GM12878 (cell line): ENCODE results near the gene ALG2. TPM values are rescaled to one million over a fixed set of nuclear protein-coding genes. Genes with fewer than 3 reads are reported as not detected.

Experiments used
- ASH2L ChIP-seq: fragments of 300-600, 200-600 bp; sonication (generic); IDR thresholded peaks from 2 replicates; pipeline ENCODE4 v1.6.1; 2017; ENCODE audit warnings: low read depth, mild to moderate bottlenecking, borderline replicate concordance
- ATF2 ChIP-seq: IDR thresholded peaks from 2 replicates; pipeline ENCODE4 v1.6.1; 2012; ENCODE audit warnings: low read length, inconsistent platforms
- BACH1 ChIP-seq: fragments of 450-650 bp; IDR thresholded peaks from 2 replicates; pipeline ENCODE4 v1.6.1; 2017; ENCODE audit warnings: mild to moderate bottlenecking, borderline replicate concordance
- BCL11A ChIP-seq: IDR thresholded peaks from 2 replicates; pipeline ENCODE4 v1.6.1; 2011; ENCODE audit warnings: low read depth, low read length
- BCL3 ChIP-seq: IDR thresholded peaks from 2 replicates; pipeline ENCODE4 v1.6.1; 2011; ENCODE audit warnings: borderline replicate concordance, low read depth, mild to moderate bottlenecking, moderate library complexity, low read length; ENCODE audit not compliant: insufficient read depth, poor library complexity, severe bottlenecking
- CREB1 ChIP-seq: IDR thresholded peaks from 2 replicates; pipeline ENCODE4 v1.6.1; 2012; ENCODE audit warnings: low read depth, mild to moderate bottlenecking, inconsistent platforms
- DPF2 ChIP-seq: fragments of 450-650 bp; IDR thresholded peaks from 2 replicates; pipeline ENCODE4 v1.6.1; 2017; ENCODE audit warnings: mild to moderate bottlenecking
- HDAC2 ChIP-seq: fragments of 200-600 bp; sonication (generic); IDR thresholded peaks from 2 replicates; pipeline ENCODE4 v1.6.1; 2017
- IRF4 ChIP-seq: IDR thresholded peaks from 2 replicates; pipeline ENCODE4 v1.6.1; 2011; ENCODE audit warnings: low read depth, low read length
- NFXL1 ChIP-seq: fragments of 450-650 bp; IDR thresholded peaks from 2 replicates; pipeline ENCODE4 v1.6.1; 2017; ENCODE audit warnings: antibody characterized with exemption, mild to moderate bottlenecking, borderline replicate concordance
- NFYB ChIP-seq: IDR thresholded peaks from 2 replicates; pipeline ENCODE4 v1.6.1; 2011; ENCODE audit warnings: low read depth, mild to moderate bottlenecking, low read length, improper control_type of control experiment, moderate library complexity; ENCODE audit not compliant: insufficient read depth
- NRF1 ChIP-seq: conservative IDR thresholded peaks from 2 replicates; pipeline ENCODE4 v1.6.1; 2011; ENCODE audit warnings: mild to moderate bottlenecking, low read depth, low read length, improper control_type of control experiment
- PBX3 ChIP-seq: IDR thresholded peaks from 2 replicates; pipeline ENCODE4 v1.6.1; 2011; ENCODE audit warnings: mild to moderate bottlenecking, low read depth, low read length, moderate library complexity; ENCODE audit not compliant: insufficient replicate concordance
- PML ChIP-seq: IDR thresholded peaks from 2 replicates; pipeline ENCODE4 v1.6.1; 2012; ENCODE audit warnings: low read length, inconsistent platforms
- POU2F2 ChIP-seq: IDR thresholded peaks from 3 replicates; pipeline ENCODE4 v1.6.1; 2011; ENCODE audit warnings: low read depth, mild to moderate bottlenecking, low read length, borderline replicate concordance
- RBBP5 ChIP-seq: fragments of 200-600 bp; sonication (generic); conservative IDR thresholded peaks from 2 replicates; pipeline ENCODE4 v1.6.1; 2016
- SRF ChIP-seq, 2 experiments: IDR thresholded peaks; 2 replicates each; pipeline ENCODE4 v1.6.1; 2011; ENCODE audit warnings: low read depth in 2 of 2, low read length in 2 of 2, mild to moderate bottlenecking in 1 of 2, moderate library complexity in 1 of 2
- TAF1 ChIP-seq: IDR thresholded peaks from 2 replicates; pipeline ENCODE4 v1.6.1; 2011; ENCODE audit warnings: mild to moderate bottlenecking, low read depth, low read length, borderline replicate concordance
- TCF7 ChIP-seq: IDR thresholded peaks from 2 replicates; pipeline ENCODE4 v1.6.1; 2014; ENCODE audit warnings: antibody characterized with exemption, borderline replicate concordance
- ZNF384 ChIP-seq: IDR thresholded peaks from 2 replicates; pipeline ENCODE4 v1.6.1; 2012; ENCODE audit warnings: low read depth, mild to moderate bottlenecking, low read length, improper control_type of control experiment, borderline replicate concordance
- polyA plus RNA-seq, 11 experiments: library from polyadenylated mRNA; depleted of rRNA in 4 of 11; unstranded in 6 of 11; stranded (reverse) in 5 of 11; fragments of >200 nt; fragmentation: Nextera tagmentation in 4 of 11; fragmentation: Illumina TruSeq in 1 of 11; extraction: Ambion mirVana in 4 of 11; extraction: Trizol in 1 of 11; gene quantifications; 1 replicate in 1 of 11; 2 replicates in 10 of 11; pipeline versions ENCODE4 v1.2.1 to v1.2.3, GENCODE V29; 2011 to 2016; ENCODE audit warnings: inconsistent platforms in 2 of 11, missing spikeins in 2 of 11, low read depth in 1 of 11
- total RNA-seq, 4 experiments: library from RNA; depleted of rRNA in 3 of 4; stranded (reverse); fragments of >200 nt in 3 of 4; fragmentation: Illumina TruSeq in 1 of 4; extraction: Trizol in 1 of 4; gene quantifications; 2 replicates each; pipeline versions ENCODE4 v1.2.1 to v1.2.3, GENCODE V29; 2013 to 2021
- TF ChIP-seq, protein P1 (sequence below): IDR thresholded peaks from 2 replicates; pipeline ENCODE4 v1.6.1; 2011; ENCODE audit warnings: low read depth, mild to moderate bottlenecking, low read length, moderate library complexity, borderline replicate concordance; ENCODE audit errors: extremely low read depth
- TF ChIP-seq, protein P2 (sequence below): fragments of 150-350 bp; IDR thresholded peaks from 2 replicates; pipeline ENCODE4 v1.6.1; 2016; ENCODE audit warnings: low read depth, low read length

ALG2 gene
- total and polyA plus RNA-seq, 10 of the 15 experiments (the other 5 are each of a cell fraction or from before 2014, with no cell fraction given): 8.8 to 52.5 (median 38.6) TPM

DNA sequence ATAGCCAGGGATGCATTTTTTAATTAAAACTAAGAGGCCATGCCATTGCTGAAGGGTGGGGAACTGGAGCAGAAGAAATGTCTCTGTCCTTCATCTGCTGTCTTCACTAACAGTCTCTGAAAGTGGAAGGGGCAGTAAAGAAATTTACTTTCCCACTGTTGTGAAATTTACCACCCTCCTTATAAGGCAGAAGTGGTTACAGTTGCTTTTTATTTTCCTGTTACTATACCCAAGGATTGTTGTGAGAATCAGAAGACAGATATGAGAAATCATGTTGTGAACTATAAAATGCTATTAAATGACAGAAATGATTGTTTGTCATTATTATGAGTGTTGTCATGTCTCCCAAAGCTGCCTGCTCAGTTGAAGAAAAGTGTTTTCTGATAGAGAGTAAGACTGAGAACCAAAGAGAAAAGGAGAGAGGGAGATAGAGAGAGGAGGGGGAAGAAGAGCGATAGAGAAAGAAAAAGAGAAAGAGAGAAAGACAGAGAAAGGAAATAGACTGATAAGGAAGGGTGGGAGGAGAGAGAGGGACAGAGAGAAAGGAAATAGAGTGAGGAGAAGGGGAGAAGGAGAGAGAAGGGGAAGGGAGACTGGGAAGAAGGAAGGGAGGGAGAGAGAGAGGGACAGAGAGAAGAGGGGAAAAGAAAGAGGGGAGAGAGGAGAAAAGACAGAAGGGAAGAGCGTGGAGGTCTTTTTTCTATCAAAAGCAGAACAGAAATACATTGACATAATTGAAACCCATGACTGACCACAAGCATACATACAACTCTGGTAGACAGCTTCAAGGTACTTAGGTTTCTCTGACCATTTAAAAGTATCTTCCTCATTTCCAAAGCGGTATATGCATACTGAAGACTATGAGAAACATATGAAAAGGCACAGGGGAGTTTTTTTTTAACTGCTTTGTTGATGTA, 22.9 kb upstream of the ALG2 start (continued):
- TF ChIP-seq, protein P1, sequence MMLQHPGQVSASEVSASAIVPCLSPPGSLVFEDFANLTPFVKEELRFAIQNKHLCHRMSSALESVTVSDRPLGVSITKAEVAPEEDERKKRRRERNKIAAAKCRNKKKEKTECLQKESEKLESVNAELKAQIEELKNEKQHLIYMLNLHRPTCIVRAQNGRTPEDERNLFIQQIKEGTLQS: no peak
- TF ChIP-seq PML (no peak), ASH2L (0 out of 2 replicates have a peak, but pooled peaks have one; percentile 43), BCL11A (peak; percentile 58; the same call in 1 of the 2 replicates), HDAC2 (peak; percentile 94; the same call in 1 of the 2 replicates), TCF7 (no peak), PBX3 (no peak), ZNF384 (peak; percentile 79; the same call in 1 of the 2 replicates), RBBP5 (no peak), TAF1 (no peak), NRF1 (no peak), DPF2 (peak; percentile 89), NFXL1 (no peak), SRF (IDR thresholded peaks at IDR 0.05; ENCODE audit: low read depth in 2 of 2, low read length in 2 of 2) (no peak), ATF2 (peak; percentile 78), BACH1 (peak; percentile 83; the same call in 1 of the 2 replicates), NFYB (no peak), CREB1 (0 out of 2 replicates have a peak, but pooled peaks have one; percentile 15), IRF4 (peak; percentile 76; the same call in 1 of the 2 replicates), BCL3 (peak; percentile 31), POU2F2 (peak; percentile 83; the same call in 2 of the 3 replicates)
- TF ChIP-seq, protein P2, sequence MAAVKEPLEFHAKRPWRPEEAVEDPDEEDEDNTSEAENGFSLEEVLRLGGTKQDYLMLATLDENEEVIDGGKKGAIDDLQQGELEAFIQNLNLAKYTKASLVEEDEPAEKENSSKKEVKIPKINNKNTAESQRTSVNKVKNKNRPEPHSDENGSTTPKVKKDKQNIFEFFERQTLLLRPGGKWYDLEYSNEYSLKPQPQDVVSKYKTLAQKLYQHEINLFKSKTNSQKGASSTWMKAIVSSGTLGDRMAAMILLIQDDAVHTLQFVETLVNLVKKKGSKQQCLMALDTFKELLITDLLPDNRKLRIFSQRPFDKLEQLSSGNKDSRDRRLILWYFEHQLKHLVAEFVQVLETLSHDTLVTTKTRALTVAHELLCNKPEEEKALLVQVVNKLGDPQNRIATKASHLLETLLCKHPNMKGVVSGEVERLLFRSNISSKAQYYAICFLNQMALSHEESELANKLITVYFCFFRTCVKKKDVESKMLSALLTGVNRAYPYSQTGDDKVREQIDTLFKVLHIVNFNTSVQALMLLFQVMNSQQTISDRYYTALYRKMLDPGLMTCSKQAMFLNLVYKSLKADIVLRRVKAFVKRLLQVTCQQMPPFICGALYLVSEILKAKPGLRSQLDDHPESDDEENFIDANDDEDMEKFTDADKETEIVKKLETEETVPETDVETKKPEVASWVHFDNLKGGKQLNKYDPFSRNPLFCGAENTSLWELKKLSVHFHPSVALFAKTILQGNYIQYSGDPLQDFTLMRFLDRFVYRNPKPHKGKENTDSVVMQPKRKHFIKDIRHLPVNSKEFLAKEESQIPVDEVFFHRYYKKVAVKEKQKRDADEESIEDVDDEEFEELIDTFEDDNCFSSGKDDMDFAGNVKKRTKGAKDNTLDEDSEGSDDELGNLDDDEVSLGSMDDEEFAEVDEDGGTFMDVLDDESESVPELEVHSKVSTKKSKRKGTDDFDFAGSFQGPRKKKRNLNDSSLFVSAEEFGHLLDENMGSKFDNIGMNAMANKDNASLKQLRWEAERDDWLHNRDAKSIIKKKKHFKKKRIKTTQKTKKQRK: no peak
